Hepatocyte (in vitro differentiated cells): ENCODE results near the gene PLCB4. TPM values are rescaled to one million over a fixed set of nuclear protein-coding genes. Genes with fewer than 3 reads are reported as not detected.

Experiments used
- DNase-seq: peaks from one replicate; pipeline ENCODE4 v3.0.0-alpha.2; 2016; ENCODE audit warnings: low spot score
- H2AFZ ChIP-seq: fragments of 200-600 bp; sonication (generic); 2 replicates; pipeline ENCODE4 v1.6.0; 2016; ENCODE audit warnings: antibody characterized with exemption, mild to moderate bottlenecking
- H3K27ac ChIP-seq: fragments of 200-600 bp; sonication (generic); 2 replicates; pipeline ENCODE4 v1.5.1; 2016; ENCODE audit warnings: mild to moderate bottlenecking
- H3K27me3 ChIP-seq: fragments of 200-600 bp; sonication (generic); 2 replicates; pipeline ENCODE4 v1.6.1; 2016
- H3K36me3 ChIP-seq: fragments of 200-600 bp; sonication (generic); replicated peaks from 2 replicates; pipeline ENCODE4 v1.5.1; 2016; ENCODE audit warnings: low read depth; ENCODE audit not compliant: insufficient read depth
- H3K4me1 ChIP-seq: fragments of 200-600 bp; sonication (generic); 2 replicates; pipeline ENCODE4 v1.5.1; 2016; ENCODE audit warnings: mild to moderate bottlenecking, moderate library complexity; ENCODE audit not compliant: insufficient read depth
- H3K4me2 ChIP-seq: fragments of 200-600 bp; sonication (generic); 2 replicates; pipeline ENCODE4 v1.6.0; 2016
- H3K4me3 ChIP-seq: fragments of 200-600 bp; sonication (generic); 2 replicates; pipeline ENCODE4 v1.5.1; 2016; ENCODE audit warnings: mild to moderate bottlenecking
- H3K79me2 ChIP-seq: fragments of 200-600 bp; sonication (generic); 2 replicates; pipeline ENCODE4 v1.6.0; 2017; ENCODE audit warnings: mild to moderate bottlenecking
- H3K9me2 ChIP-seq: fragments of 200-600 bp; sonication (generic); replicated peaks from 2 replicates; pipeline ENCODE4 v1.6.0; 2017; ENCODE audit warnings: mild to moderate bottlenecking; ENCODE audit not compliant: insufficient read depth
- H3K9me3 ChIP-seq: fragments of 200-600 bp; sonication (generic); 2 replicates; pipeline ENCODE4 v1.5.1; 2016; ENCODE audit warnings: low read depth, mild to moderate bottlenecking
- H4K20me1 ChIP-seq: fragments of 200-600 bp; sonication (generic); 2 replicates; pipeline ENCODE4 v1.6.0; 2016; ENCODE audit warnings: mild to moderate bottlenecking; ENCODE audit not compliant: insufficient read depth, poor library complexity, severe bottlenecking
- EZH2 ChIP-seq: fragments of 200-600 bp; sonication (generic); IDR thresholded peaks from 2 replicates; pipeline ENCODE4 v1.6.1; 2016; ENCODE audit warnings: antibody characterized with exemption, mild to moderate bottlenecking, borderline replicate concordance
- EZH2phosphoT487 ChIP-seq: fragments of 200-600 bp; sonication (generic); IDR thresholded peaks from one replicate; pipeline ENCODE4 v1.6.1; 2018; ENCODE audit warnings: antibody characterized with exemption, mild to moderate bottlenecking, low read depth, moderate library complexity; ENCODE audit not compliant: unreplicated experiment, severe bottlenecking
- WGBS: methylation state at CpG from one replicate; pipeline ENCODE4 v1.1.6; 2016; ENCODE audit warnings: low lambda C conversion rate; ENCODE audit errors: missing lambda C conversion rate; 5-methylcytosine and 5-hydroxymethylcytosine counted together
- polyA plus RNA-seq: library from polyadenylated mRNA; unstranded; fragments of >200 nt; fragmentation: Nextera tagmentation; extraction: Ambion mirVana; gene quantifications from 2 replicates; pipeline ENCODE4 v1.2.1, GENCODE V29; 2016
- total RNA-seq: library from RNA; depleted of rRNA; stranded (reverse); fragments of >200 nt; gene quantifications from 2 replicates; pipeline ENCODE4 v1.2.3, GENCODE V29; 2014
- TF ChIP-seq, protein P1 (sequence below): fragments of 200-600 bp; sonication (generic); IDR thresholded peaks from 2 replicates; pipeline ENCODE4 v1.5.1; 2016; ENCODE audit warnings: antibody characterized with exemption, mild to moderate bottlenecking; ENCODE audit not compliant: poor library complexity

The PLCB4 gene
- total and polyA plus RNA-seq, 2 experiments from 2014 or later, result 6.4 to 15.0 TPM

DNA sequence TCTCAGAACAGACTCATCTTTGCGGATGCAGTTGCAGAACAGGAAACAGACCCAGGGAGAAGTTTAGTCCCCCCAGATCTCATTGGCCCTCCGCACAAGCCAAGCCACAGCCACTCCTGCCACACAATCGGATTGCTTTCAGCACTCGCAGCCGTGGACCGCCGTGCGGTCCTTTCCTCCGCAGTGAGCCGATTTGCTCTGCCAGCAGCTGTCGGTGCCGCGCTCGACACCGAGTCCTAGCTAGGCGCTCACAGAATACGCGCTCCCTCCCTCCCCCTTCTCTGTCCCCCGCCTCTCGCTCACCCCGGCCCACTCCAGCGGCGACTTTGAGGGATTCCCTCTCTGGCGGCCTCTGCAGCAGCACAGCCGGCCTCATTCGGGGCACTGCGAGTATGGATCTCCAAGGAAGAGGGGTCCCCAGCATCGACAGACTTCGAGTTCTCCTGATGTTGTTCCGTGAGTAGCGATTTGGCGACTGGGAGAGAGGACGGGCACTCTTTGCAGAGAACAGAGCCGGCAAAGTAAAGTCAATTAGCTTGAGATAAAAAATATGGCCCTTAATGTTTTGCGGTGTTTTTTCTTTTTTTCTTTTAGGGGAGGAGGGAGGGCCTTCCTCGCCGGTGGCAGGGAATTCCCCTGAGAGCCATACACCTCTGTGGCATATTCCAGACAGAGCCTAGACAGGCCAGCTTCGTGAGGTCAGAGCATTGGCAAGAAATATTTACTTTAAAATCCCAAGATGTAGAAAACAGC is 445.8 kb downstream of the PLCB4 start, which contains the start of gene LAMP5:
TSS of gene LAMP5 (plus strand) at position 130 of the 753 bp plus-strand sequence. CDS start at position 393, 263 bp downstream.
- Histone ChIP-seq H3K9me3 (no peaks in the 10 kb centered on the region), H3K4me2 (peak within 1 kb of the TSS; percentile 87), H4K20me1 (no peaks in the 10 kb centered on the region), H3K4me1 (peaks cover 22% of the 10 kb centered on the region), H3K4me3 (no peak within 1 kb of the TSS), H3K9me2 (no peaks in the 10 kb centered on the region), H3K27me3 (peaks cover 100% of the 10 kb centered on the region), H2AFZ (no peak within 1 kb of the TSS), H3K36me3 (no peaks in the 10 kb centered on the region), H3K79me2 (no peaks in the 10 kb centered on the region), H3K27ac (no peak within 1 kb of the TSS)
- 2% methylated on average over 35 of the region's 38 CpGs for WGBS
- TF ChIP-seq, protein P1, sequence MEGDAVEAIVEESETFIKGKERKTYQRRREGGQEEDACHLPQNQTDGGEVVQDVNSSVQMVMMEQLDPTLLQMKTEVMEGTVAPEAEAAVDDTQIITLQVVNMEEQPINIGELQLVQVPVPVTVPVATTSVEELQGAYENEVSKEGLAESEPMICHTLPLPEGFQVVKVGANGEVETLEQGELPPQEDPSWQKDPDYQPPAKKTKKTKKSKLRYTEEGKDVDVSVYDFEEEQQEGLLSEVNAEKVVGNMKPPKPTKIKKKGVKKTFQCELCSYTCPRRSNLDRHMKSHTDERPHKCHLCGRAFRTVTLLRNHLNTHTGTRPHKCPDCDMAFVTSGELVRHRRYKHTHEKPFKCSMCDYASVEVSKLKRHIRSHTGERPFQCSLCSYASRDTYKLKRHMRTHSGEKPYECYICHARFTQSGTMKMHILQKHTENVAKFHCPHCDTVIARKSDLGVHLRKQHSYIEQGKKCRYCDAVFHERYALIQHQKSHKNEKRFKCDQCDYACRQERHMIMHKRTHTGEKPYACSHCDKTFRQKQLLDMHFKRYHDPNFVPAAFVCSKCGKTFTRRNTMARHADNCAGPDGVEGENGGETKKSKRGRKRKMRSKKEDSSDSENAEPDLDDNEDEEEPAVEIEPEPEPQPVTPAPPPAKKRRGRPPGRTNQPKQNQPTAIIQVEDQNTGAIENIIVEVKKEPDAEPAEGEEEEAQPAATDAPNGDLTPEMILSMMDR, result no peak
- peak; percentile 83 for TF ChIP-seq EZH2
- peak; percentile 62 for DNase-seq

GRCh38 chr20:9515214-9515585 is 446.3 kb downstream of the PLCB4 start:
- H3K9me3 ChIP-seq, result no peaks in the 10 kb centered on the region
- H2AFZ ChIP-seq, result no peak overlapping the region
- H3K79me2 ChIP-seq, result no peaks in the 10 kb centered on the region
- H3K27me3 ChIP-seq, result peaks cover 100% of the 10 kb centered on the region
- no peak overlapping the region for H3K27ac ChIP-seq
- H3K4me1 ChIP-seq, result peaks cover 22% of the 10 kb centered on the region
- H3K4me2 ChIP-seq, result peak overlapping the region; percentile 87
- no peak overlapping the region for H3K4me3 ChIP-seq
- H3K36me3 ChIP-seq, result no peaks in the 10 kb centered on the region
- no peaks in the 10 kb centered on the region for H3K9me2 ChIP-seq
- no peak for TF ChIP-seq EZH2
- TF ChIP-seq, protein P1, result no peak
- TF ChIP-seq EZH2phosphoT487, result no peak
- no peaks in the 10 kb centered on the region for H4K20me1 ChIP-seq
- no peak for DNase-seq
- 10% methylated on average over 13 of the region's 13 CpGs for WGBS

- Histone ChIP-seq H3K36me3 (no peaks in the 10 kb centered on the region), H4K20me1 (no peaks in the 10 kb centered on the region), H3K79me2 (no peaks in the 10 kb centered on the region), H2AFZ (no peak overlapping the region), H3K4me1 (peaks cover 22% of the 10 kb centered on the region), H3K4me2 (peak overlapping the region; percentile 87), H3K9me3 (no peaks in the 10 kb centered on the region), H3K9me2 (no peaks in the 10 kb centered on the region), H3K27ac (no peak overlapping the region), H3K4me3 (no peak overlapping the region), H3K27me3 (peaks cover 95% of the 10 kb centered on the region)
- 3% methylated on average over 38 of the region's 38 CpGs for WGBS
- peak; percentile 8 for TF ChIP-seq EZH2
- TF ChIP-seq, protein P1, result no peak
- no peak for DNase-seq
These were observed 446.9 kb downstream of the PLCB4 start for GRCh38 chr20:9515741-9516233.
